Cortex of kidney (tissue), 1 donor: ENCODE data around the gene EDAR.

ENCODE experiments used
- DNase-seq: peaks from one replicate; lab custom pipeline; 2025; lab: John Stamatoyannopoulos, UW

EDAR gene

GRCh38 chr2:108853421-108853820 is 135.6 kb downstream of the EDAR start:
- no peak for DNase-seq

- DNase-seq, result no peak
Measured at GRCh38 chr2:108852375-108852774, 136.6 kb downstream of the EDAR start.

GRCh38 chr2:108847000-108847399 is 142.0 kb downstream of the EDAR start:
- DNase-seq, result no peak

- DNase-seq, result no peak
Measured at GRCh38 chr2:108845923-108846322, 143.1 kb downstream of the EDAR start.
